C4-2B (cell line): Measurements from ENCODE around the gene ETFB.
"Not testable (repeated sequence)": the region's sequence is repeated elsewhere in the genome, so short reads cannot be mapped to it uniquely, and the experiment has no call there.

ENCODE experiments used
- CTCF ChIP-seq: fragments of 450-650 bp; conservative IDR thresholded peaks from 2 replicates; pipeline ENCODE4 v1.5.1; 2017; ENCODE audit warnings: mild to moderate bottlenecking
- ZFX ChIP-seq: fragments of 450-650 bp; IDR thresholded peaks from 2 replicates; pipeline ENCODE4 v1.6.1; 2017

- TF ChIP-seq CTCF, ZFX: not testable (repeated sequence)
These were observed 31.3 kb upstream of the ETFB start for GRCh38 chr19:51397453-51397852.
